ENCODE data around the gene CDIP1.

CDIP1 gene

DNA sequence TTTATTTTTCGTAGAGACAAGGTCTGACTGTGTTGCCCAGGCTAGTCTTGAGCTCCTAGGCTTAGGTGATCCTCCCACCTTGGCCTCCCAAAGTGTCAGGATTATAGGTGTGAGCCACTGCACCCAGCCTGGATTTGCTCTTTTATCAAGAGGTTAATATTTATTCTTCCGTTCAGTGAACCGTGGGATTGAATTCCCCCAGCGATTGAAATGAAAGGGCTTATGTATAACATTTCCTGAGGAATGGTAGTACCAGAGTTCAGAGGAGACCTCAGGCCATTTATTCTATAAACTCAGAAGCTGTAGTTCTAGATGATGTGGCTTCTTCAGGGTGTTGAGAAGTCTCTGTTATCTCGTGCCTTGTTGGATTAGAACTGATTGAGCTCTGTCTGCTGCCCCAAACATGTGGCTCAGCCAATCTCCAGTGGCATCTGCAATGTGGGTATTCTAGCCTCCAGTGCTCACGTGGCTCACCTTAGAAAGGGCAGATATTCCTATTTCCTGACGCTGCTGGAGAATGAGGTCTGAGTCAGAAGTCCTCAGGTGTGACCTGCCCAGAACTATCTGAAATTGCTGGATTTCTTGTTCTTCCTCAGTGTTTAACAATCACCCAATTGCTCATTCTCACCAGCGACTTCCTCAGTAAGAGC is 39.9 kb downstream of the CDIP1 start:
- H3K27ac ChIP-seq, result no peak overlapping the region
- H3K4me3 ChIP-seq, result no peak overlapping the region

DNA sequence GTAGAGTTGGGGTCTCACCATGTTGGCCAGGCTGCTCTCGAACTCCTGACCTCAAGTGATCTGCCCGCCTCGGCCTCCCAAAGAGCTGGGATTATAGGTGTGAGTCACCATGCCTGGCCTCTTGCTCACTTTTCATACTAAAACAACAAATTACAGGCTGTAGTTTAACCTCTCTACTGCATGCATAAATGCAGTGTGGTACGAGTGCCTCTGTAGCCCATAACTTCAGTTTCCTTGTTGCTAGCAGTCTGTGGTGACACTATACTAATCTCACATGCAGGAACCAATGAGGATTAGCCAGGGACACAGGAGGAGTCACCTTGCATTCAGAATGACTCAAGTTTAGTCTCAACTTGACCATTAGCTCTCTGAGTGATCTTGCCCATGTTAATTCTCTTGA is 42.3 kb downstream of the CDIP1 start:
- peak overlapping the region in 6 of 21 experiments; percentile 1 to 52 (median 18) for H3K27ac ChIP-seq
- H3K4me3 ChIP-seq, result no peak overlapping the region

DNA sequence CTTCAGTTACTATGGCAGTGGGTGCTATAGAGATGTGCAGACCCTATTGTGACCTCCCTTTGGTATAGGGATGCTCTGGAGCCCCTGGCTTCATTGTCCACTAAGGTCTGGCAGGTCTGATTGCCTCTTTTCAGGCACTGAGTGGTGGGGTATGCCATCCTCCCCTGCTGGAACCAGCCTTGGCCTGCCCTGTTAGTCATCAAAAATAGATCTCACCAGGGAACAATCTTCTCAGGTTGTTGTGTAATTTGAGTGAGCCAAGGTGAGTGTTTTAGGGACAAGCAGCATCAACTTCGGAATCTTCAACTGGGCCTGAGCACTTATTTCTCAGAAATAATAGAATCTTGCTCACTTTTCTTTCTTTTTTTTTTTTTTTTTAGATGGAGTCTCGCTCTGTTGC is 42.8 kb downstream of the CDIP1 start:
- H3K27ac ChIP-seq, result peak overlapping the region in 11 of 21 experiments; percentile 3 to 74 (median 37)
- no peak overlapping the region for H3K4me3 ChIP-seq

DNA sequence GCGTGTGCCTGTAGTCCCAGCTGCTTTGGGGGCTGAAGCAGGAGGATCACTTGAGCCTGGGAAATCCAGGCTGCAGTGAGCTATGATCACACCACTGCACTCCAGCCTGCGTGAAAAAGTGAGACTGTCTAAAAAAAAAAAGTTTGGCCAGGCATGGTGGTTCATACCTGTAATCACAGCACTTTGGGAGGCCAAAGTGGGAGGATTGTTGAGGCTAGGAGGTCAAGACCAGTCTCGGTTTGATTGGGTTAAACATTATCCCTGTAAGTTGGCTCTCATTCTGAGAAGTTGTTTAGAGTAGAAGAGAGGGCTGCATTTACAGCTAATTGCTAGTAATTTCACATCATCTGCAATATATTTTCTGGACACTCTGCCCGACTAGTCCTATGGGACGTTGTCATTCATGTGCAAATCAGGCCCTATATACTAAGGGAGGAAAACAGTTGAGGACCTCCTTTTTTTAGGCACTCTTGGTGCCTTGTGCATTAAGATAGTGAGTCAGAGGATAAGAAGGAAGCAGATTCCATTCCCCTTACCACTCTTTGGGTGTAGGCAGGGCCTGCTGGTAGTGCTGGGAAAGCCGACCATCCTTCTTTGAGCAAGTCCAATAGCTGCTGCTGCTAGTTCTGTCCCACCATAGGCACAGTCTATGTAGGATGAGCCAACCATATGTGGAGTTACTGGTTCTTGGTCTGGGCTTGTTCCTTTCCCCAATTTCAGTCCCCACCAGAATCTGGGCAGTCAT is 43.7 kb downstream of the CDIP1 start:
- H3K27ac ChIP-seq, result peak overlapping the region in 11 of 21 experiments; percentile 3 to 74 (median 39)
- H3K4me3 ChIP-seq, result no peak overlapping the region

DNA sequence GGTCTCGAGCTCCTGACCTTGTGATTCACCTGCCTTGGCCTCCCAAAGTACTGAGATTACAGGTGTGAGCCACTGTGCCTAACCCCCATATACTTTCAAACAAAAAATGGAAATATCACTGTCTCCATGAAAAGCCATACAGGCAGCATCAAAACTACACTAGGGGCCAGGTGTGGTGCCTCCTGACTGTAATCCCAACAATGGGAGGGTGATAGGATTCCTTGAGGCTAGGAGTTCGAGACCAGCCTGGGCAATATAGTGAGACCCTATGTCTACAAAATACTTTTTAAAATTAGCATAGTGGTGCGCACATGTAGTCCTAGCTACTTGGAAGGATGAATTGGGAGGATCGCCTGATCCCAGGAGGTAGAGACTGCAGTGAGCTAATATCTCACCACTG is 46.7 kb downstream of the CDIP1 start:
- Histone ChIP-seq H3K27ac (no peak overlapping the region), H3K4me3 (no peak overlapping the region)

DNA sequence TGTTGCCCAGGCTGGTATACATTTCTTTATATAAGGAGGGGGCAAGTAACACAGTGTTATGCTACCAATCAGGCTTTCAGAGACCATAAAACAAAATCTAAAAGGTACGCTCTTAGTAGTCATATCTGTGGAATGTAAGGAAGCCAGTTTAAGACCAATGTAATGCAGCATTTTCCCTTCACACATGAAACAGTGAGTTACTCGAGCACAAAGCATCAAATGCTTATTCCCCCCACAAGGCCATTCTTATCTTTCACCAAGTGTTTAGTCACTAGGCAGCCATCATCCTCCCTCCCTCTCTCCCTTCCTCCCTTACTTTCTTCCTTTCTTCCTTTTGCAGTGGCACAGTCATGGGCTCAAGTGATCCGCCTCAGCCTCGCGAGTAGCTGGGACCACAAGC is 49.5 kb downstream of the CDIP1 start:
- Histone ChIP-seq H3K27ac (peak overlapping the region in 14 of 21 experiments; percentile 6 to 87 (median 47)), H3K4me3 (no peak overlapping the region)

DNA sequence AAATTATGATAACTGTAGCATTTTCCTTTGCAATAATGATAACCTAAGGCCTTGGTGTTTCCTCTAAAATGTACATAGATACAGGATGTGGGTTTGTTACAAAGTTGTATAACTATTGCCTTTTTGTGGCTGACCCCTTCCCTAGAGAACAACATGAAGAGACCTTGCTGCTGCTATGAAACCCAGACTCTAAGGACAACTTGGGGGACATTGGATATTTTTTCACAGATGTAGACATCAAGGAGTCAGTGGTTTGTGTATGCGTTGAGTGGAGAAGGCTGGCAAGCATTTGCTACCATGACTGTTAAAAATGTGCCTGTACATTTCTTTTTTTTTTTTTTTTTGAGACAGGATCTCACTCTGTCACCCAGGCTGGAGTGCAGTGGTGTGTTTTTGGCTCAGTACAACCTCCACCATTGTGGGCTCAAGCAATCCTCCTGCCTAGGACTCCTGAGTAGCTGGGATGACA is 50.0 kb downstream of the CDIP1 start:
- Histone ChIP-seq H3K27ac (peak overlapping the region in 14 of 21 experiments; percentile 6 to 87 (median 47)), H3K4me3 (no peak overlapping the region)

DNA sequence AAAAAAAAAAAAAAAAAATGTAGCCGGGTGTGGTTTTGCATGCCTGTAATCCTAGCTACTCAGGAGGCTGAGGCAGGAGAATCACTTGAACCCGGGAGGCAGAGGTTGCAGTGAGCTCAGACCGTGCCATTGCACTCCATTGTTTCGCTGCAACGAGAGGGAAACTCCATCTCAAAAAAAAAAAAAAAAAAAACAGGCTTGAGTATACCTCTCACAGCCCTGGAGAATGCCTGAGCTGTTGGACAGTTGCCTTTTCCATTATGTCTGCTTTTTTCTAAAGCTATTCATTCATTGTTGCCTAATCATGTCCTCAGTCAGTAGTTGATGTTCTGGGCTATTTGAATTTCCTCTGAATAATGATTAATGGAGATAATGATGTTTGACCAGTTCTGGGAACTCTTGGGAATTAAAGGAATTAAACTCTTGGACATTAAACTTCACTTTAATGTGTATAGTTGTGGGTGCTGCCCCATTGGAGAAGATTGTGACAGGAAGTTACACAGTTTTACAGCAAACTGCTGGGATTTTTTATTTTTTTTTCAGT is 50.5 kb downstream of the CDIP1 start:
- Histone ChIP-seq H3K27ac (peak overlapping the region in 11 of 21 experiments; percentile 6 to 87 (median 52)), H3K4me3 (no peak overlapping the region)

DNA sequence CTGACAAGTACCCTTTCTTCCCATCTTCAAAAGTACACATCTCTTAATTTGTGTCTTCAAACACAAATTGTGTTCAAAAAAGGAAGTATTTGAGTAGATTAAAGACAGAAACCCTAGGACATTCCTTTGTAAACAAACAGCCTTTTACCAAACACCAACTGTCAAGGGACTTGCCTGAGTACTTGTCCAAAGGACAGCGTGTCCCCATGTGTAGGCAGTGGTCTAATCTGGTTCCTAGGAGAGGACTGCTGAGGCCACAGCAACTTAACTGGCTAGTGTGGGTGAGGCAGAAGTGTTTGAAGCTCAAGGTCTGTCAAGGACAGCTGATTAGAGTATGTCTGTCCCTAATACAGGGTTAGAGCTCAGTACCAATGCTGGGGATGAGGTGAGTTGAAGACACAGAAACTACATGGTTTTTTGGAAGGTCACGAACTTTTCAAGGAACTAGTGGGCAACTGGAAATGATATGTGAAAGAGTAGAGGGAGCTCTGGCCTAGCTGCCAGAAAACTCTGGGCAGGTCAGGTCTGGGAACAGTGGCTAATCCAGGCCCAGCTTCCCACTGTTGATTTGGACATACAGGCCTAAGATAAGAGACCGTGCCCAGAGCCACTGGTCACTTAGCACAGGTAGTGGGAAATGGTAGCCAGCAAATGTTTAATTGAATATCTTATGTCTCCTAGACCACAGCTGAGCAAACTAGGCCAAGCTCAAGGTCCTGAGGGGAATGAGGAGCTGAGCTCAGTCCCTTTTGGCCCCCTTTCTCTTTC is 52.3 kb downstream of the CDIP1 start:
- H3K27ac ChIP-seq, result peak overlapping the region in 16 of 21 experiments; percentile 7 to 87 (median 49)
- no peak overlapping the region for H3K4me3 ChIP-seq

DNA sequence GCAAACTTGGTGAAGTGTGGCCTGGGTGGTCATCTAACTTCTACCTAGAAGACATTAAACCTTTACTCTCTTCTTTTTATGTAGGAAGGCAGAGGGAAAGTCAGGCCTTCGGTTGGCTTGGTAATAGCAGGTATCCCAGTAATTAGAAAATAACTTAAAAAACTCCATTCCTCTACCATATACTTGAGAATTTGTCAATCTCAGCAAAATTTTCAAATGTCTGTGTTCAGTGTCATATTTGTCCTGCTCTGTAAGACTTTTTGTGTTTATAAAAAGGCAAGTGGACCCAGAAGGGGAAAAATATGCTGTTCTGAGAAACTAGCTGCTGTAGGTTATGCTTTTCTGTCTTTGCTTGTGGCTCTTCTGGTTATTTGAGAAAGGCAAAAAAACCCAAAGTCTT is 56.6 kb downstream of the CDIP1 start:
- H3K27ac ChIP-seq, result peak overlapping the region in 1 of 21 experiments; percentile 41
- no peak overlapping the region for H3K4me3 ChIP-seq

DNA sequence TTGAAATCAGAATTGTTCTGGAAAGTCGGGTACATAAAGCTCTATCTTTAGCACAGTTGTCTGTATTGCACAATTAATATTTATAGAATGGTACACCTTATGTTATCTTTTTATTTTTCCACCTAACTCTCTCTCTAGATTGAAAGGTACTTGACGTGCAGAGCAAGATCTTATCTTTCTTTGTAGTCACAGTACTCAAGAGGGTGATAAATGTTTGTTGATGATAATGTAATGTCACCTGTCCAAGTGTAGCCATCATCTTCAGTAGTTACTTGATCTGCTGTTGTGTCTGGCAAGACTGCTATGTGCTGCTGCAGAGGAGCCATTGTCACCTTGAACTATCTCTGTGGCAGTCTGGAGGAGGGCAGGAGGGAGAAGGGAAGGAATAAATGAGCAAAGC is 57.0 kb downstream of the CDIP1 start:
- Histone ChIP-seq H3K27ac (no peak overlapping the region), H3K4me3 (no peak overlapping the region)

DNA sequence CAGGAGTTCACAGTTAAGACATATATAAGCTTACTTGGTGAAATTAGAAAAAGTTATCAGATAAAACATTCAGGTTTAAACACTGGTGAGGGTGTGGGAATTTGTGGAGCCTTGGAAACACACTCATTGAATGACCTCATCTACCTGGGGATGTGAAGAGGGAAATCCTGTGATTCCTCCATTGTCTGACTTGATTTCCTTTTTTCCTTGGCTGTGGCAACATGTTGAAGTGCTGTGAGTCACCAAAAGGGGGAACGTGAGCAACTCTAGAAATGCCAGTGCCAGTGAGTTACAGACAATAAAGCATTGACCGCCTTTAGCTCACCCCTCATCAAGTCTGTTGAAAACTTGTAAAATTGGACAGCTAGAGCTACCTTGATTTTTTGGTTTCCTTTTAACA is 60.6 kb downstream of the CDIP1 start:
- Histone ChIP-seq H3K4me3 (peak overlapping the region in 1 of 7 experiments; percentile 99), H3K27ac (peak overlapping the region in 5 of 21 experiments; percentile 4 to 99 (median 36))

DNA sequence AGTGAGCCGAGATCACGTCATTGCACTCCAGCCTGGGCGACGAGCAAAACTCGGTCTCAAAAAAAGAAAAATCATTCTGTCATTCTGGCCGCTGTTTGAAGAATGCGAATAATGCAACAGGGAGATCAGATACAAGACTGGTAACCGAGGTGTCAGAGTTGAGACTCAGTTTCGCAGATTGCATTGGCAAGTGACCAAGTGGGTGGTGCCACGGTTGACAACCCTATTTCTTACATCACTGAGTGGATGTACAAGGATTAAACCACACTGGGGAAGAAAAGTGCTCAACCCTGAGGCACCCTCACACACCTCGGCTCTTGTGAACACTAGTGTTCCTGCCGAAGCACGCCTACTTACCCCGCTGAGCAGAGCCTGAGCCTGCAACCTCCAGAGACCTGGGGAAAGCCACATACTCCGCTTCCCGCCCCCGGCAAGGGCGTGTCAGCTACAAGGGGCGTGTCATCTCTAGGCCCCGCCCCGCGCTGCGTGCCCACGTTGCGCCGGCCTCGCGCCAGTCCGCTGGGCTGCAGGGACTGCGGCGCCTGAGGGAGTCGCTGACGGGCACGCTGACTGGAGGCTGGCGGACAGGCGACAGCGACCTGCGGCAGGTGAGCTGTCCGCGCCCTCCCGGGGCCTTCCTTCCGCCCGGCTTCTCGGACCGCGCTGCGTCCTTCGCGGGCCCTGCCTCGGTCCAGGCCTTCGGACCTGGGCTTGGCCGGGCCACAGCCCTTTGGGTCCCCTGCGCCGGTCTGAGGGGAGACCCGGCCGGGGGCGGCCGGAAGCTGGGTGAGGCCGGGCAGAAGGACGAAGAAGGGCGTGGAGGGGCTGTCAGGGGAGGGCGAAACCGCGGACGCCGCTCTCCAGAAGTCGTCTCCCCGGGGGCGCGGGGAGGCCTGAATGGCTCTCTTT is 62.4 kb downstream of the CDIP1 start, which contains the start of gene HMOX2:
Gene HMOX2 (plus strand): TSS at position 519 of the 909 bp plus-strand sequence. CDS start 29,127 bp downstream, outside the sequence.
- Histone ChIP-seq H3K4me3 (peak within 1 kb of the TSS; percentile 67 to 99 (median 96)), H3K27ac (peak within 1 kb of the TSS; percentile 35 to 99 (median 94))

DNA sequence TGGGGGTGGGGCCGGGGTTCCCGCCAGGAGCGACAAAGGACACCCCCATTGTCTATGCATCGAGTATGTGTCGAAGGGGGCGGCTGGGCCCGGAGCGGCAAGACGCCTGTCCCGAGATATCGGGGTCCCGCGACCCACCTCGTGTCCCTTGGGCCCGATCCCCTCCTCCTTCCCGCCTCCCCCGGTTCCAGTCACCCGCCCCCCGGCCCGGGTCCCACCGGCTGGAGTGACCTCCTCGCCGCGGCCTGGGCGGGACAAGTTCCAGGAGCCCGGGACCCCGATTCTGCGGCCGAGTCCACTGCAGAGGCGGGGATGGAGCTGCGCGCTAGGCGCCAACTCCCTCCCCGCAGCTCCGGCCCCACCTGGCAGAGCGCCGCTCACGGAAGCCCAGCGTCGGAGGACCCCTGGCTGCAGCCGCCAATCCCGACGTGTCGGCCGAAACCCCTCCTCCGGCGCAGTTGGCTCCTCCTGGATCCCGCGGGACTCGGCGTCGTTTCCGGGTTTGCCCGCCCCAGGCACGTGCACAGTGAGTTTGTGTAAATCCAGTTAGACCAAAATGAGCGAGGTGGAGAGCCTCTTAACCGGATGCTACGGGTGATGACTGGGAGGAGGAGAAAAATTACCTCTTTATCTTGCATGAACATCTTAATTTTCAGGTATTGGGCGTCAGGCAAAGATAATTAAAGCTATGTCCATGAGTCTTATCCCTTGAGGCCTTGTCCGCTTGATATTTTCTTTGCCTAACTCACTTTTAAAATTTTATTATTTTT is 64.2 kb downstream of the CDIP1 start, which contains the start of gene NMRAL1:
Gene NMRAL1 (minus strand): TSS at position 434 of the 770 bp plus-strand sequence. CDS start 493 bp downstream, outside the sequence.
- peak within 1 kb of the TSS; percentile 52 to 94 (median 80) for H3K4me3 ChIP-seq
- peak within 1 kb of the TSS; percentile 43 to 99 (median 93) for H3K27ac ChIP-seq

DNA sequence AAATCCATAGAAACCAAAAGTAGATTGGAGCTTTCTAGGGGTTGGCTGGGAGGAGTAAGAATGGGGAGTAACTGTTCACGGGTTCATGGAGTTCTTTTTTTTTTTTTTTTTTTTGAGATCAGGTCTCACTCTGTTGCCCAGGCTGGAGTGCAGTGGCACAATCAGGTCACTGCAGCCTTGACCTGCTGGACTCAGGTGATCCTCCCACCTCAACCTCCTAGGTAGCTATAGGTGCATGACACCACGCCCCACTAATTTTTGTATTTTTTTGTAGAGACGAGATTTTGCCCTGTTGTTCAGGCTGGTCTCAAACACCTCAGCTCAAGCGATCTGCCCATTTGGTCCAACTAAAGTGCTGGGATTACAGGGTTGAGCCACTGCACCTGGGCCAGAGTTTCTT is 65.7 kb downstream of the CDIP1 start:
- H3K4me3 ChIP-seq, result no peak overlapping the region
- no peak overlapping the region for H3K27ac ChIP-seq

DNA sequence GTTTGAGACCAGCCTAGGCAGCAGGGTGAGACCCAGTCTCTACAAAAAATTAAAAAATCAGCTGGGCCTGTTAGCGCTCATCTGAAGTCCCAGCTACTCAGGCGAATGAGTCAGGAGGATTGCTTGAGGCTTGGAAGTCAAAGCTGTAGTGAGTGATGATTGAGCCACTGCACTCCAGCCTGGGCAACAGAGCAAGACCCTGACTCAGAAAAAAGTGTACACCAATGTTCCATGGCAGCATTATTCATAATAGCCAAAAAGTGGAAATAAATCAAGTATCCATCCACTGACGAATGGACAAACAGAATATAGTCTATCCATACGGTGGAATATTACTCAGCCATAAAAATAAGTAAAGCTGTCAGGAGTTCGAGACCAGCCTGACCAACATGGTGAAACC is 66.7 kb downstream of the CDIP1 start:
- no peak overlapping the region for H3K27ac ChIP-seq

DNA sequence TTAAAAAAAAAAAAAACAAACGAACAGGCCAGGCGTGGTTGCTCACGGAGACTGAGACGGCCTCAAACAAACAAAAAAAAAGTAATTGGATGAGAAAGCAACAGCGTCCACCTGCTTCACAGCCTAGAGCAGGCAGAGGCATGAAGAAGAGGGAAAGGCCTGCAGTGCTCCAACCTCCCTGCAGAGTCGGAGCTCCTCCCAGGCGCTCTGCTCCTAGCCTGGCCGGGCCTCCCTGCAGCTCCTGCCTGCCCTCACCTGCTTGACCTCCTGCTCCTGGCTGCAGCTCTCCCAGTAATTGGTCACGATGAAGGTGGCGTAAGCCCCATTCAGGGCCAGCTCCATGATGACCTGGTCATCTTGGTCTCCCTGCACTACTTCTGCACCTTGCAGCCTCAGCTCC is 69.6 kb downstream of the CDIP1 start:
- Histone ChIP-seq H3K27ac (no peak overlapping the region), H3K4me3 (no peak overlapping the region)

More for the DNA sequence above, 66.7 kb downstream of the CDIP1 start:
- H3K4me3 ChIP-seq, result no peak overlapping the region

DNA sequence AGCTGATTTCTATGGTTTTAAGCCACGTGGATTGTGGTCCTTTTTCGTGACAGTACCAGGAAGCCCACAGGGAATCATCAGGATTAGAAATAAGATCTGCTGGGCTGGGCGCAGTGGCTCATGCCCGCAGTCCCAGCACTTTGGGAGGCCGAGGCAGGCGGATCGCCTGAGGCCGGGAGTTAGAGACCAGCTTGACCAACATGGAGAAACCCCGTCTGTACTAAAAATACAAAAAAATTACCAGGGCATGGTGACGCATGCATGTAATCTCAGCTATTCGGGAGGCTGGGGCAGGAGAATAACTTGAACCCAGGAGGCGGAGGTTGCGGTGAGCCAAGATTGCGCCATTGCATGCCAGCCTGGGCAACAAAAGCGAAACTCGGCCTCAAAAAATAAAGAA is 70.7 kb downstream of the CDIP1 start:
- no peak overlapping the region for H3K27ac ChIP-seq
- no peak overlapping the region for H3K4me3 ChIP-seq

All from skin epidermis (tissue), 12 donors.